Skeletal muscle satellite cell (primary cell): Measurements from ENCODE around the gene SART1.

Experiments
- H3K27me3 ChIP-seq: 2 replicates; pipeline ENCODE4 v1.7.0; 2013; ENCODE audit warnings: low read length; ENCODE audit not compliant: control insufficient read depth, insufficient read depth
- H3K36me3 ChIP-seq: 2 replicates; pipeline ENCODE4 v1.7.0; 2013; ENCODE audit warnings: mild to moderate bottlenecking, control low read depth, low read length; ENCODE audit not compliant: insufficient read depth
- H3K4me1 ChIP-seq: 2 replicates; pipeline ENCODE4 v1.7.0; 2013; ENCODE audit warnings: low read length; ENCODE audit not compliant: control insufficient read depth, insufficient read depth
- H3K4me2 ChIP-seq: 2 replicates; pipeline ENCODE4 v1.7.0; 2013; ENCODE audit warnings: mild to moderate bottlenecking, low read length
- H3K4me3 ChIP-seq: 2 replicates; pipeline ENCODE4 v1.7.0; 2013; ENCODE audit warnings: low read length
- H3K9ac ChIP-seq: 2 replicates; pipeline ENCODE4 v1.7.0; 2013; ENCODE audit warnings: mild to moderate bottlenecking, low read depth, low read length, moderate library complexity
- H3K9me3 ChIP-seq: replicated peaks from 2 replicates; pipeline ENCODE4 v1.7.0; 2013; ENCODE audit warnings: mild to moderate bottlenecking, control low read depth, low read length

SART1 gene

GRCh38 chr11:65982824-65983588, 21.5 kb downstream of the SART1 start:
- H3K9ac ChIP-seq, result no peak overlapping the region
- peaks cover 11% of the 10 kb centered on the region for H3K36me3 ChIP-seq
- H3K4me3 ChIP-seq, result no peak overlapping the region

GRCh38 chr11:65983589-65983987, 22.1 kb downstream of the SART1 start:
- Histone ChIP-seq H3K4me3 (no peak overlapping the region), H3K4me2 (no peak overlapping the region)

More at GRCh38 chr11:65982824-65983588, 21.5 kb downstream of the SART1 start:
- H3K4me2 ChIP-seq, result no peak overlapping the region
- H3K4me1 ChIP-seq, result no peaks in the 10 kb centered on the region
- H3K27me3 ChIP-seq, result no peaks in the 10 kb centered on the region
- H3K9me3 ChIP-seq, result no peaks in the 10 kb centered on the region

GRCh38 chr11:65987336-65987735, 25.8 kb downstream of the SART1 start:
- Histone ChIP-seq H3K36me3 (peaks cover 5% of the 10 kb centered on the region), H3K4me2 (no peak overlapping the region), H3K27me3 (no peaks in the 10 kb centered on the region), H3K4me1 (no peaks in the 10 kb centered on the region), H3K9ac (no peak overlapping the region), H3K4me3 (no peak overlapping the region), H3K9me3 (no peaks in the 10 kb centered on the region)

More at GRCh38 chr11:65983589-65983987, 22.1 kb downstream of the SART1 start:
- Histone ChIP-seq H3K9ac (no peak overlapping the region), H3K36me3 (peaks cover 6% of the 10 kb centered on the region), H3K27me3 (no peaks in the 10 kb centered on the region), H3K9me3 (no peaks in the 10 kb centered on the region), H3K4me1 (no peaks in the 10 kb centered on the region)

GRCh38 chr11:65988791-65989592, 27.5 kb downstream of the SART1 start:
- Histone ChIP-seq H3K4me3 (no peak overlapping the region), H3K9ac (no peak overlapping the region), H3K4me2 (no peak overlapping the region), H3K27me3 (no peaks in the 10 kb centered on the region), H3K9me3 (no peaks in the 10 kb centered on the region), H3K4me1 (no peaks in the 10 kb centered on the region), H3K36me3 (peaks cover 5% of the 10 kb centered on the region)

DNA sequence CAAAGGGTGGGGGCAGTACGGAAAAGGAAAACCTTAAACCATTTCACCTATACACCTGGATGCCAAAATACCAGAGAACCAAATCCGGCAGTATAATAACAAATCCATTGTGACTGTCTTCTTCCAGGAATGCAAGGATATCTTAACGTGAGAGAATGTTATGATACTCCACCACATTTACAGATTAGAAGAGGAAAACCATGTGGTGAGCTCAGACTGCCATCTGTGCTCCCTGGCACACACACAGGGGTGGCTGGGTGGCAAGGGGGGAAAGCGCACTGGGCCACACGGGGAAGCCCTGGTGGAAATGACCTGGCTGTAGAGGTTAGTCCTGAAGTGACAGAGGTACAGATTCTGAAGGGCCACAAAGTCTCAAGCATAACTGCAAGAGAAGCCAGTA, 30.5 kb downstream of the SART1 start:
- H3K36me3 ChIP-seq, result peaks cover 10% of the 10 kb centered on the region
- H3K9ac ChIP-seq, result no peak overlapping the region
- no peak overlapping the region for H3K4me2 ChIP-seq
- no peaks in the 10 kb centered on the region for H3K4me1 ChIP-seq
- no peak overlapping the region for H3K4me3 ChIP-seq
- H3K9me3 ChIP-seq, result no peaks in the 10 kb centered on the region
- H3K27me3 ChIP-seq, result no peaks in the 10 kb centered on the region

GRCh38 chr11:65997286-65997685, 35.8 kb downstream of the SART1 start:
- H3K4me3 ChIP-seq, result no peak overlapping the region
- H3K27me3 ChIP-seq, result no peaks in the 10 kb centered on the region
- peaks cover 38% of the 10 kb centered on the region for H3K36me3 ChIP-seq
- H3K9ac ChIP-seq, result no peak overlapping the region
- H3K4me2 ChIP-seq, result no peak overlapping the region
- no peaks in the 10 kb centered on the region for H3K9me3 ChIP-seq
- H3K4me1 ChIP-seq, result peaks cover 6% of the 10 kb centered on the region

DNA sequence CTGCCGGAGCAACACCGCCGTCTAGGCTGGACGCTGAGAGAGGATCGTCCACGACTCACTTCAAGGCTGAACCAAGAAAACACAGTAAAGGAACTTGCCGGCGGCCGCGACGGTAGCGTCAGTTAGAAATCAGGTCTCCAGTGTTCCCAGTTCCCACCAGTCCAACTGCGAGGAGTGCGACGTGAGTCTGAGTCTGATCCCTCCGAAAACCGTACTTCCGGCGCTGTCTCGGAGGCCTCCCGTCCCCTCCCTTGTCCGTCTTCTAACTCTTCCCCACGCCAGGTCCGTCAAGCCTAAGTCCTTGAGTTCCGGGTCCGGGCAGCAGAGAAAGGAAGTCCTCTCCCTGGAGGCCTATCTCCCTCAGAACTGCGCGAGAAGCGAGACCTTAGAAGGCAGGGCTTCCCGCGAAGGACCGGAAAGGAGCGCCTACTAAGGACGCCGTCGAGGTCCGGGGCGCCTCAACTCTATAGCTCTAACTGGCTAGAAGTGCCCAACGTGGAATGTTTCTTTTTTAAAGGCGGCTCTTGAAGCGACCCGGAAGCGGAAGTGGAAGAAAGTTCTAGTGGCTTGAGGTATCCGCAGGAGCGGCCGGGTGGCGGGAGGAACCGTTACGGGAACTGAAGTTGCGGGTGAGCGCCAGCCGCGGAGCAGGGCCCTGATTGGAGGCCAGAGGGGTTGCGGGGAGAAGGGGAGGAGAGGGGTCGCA, 40.6 kb downstream of the SART1 start, which contains the start of the genes BANF1 and EIF1AD:
TSS of gene BANF1 (plus strand) at position 562 of the 706 bp plus-strand sequence. CDS start 748 bp downstream, outside the sequence.
TSS of gene EIF1AD (minus strand) at position 216 of the 706 bp plus-strand sequence. CDS start 1,768 bp downstream, outside the sequence.
- Histone ChIP-seq H3K27me3 (no peaks in the 10 kb centered on the region), H3K4me2 (peak within 1 kb of the TSS; percentile 91), H3K36me3 (peaks cover 51% of the 10 kb centered on the region), H3K9ac (peak within 1 kb of the TSS; percentile 91), H3K4me1 (peaks cover 10% of the 10 kb centered on the region), H3K4me3 (peak within 1 kb of the TSS; percentile 85), H3K9me3 (no peaks in the 10 kb centered on the region)

DNA sequence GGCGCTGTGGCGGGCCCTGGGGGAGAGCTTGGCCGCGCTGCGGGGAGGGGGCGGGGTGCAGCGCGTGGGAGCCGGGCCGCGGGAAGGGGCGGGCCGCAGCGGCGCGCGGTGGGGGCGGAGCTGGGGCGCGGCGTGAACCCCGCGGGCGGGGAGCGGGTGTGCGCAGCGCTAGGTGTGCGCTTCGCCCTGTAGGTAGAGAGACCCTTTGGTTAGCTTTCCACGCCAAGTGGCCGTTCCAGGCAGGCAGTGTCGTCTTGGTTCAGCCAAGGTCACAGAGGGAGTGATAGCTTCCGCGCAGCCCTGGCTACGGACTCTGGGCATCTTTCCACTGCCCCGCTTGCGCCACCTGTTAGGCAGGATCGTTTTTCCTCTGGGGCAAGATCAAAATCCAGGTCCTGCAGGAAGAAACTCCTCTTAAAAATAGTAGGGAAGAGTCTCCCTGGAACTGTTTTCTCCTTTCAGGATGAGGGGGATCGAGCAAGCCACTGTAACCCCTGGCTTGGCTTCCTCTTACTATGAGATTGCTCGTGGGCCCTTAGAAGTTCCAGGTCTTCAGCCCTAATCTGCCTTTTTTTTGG, 41.2 kb downstream of the SART1 start:
- H3K4me3 ChIP-seq, result peak overlapping the region; percentile 85
- H3K4me1 ChIP-seq, result peaks cover 10% of the 10 kb centered on the region
- peak overlapping the region; percentile 91 for H3K9ac ChIP-seq
- peaks cover 45% of the 10 kb centered on the region for H3K36me3 ChIP-seq
- H3K9me3 ChIP-seq, result no peaks in the 10 kb centered on the region
- H3K4me2 ChIP-seq, result peak overlapping the region; percentile 91
- no peaks in the 10 kb centered on the region for H3K27me3 ChIP-seq

GRCh38 chr11:66003291-66003690, 41.8 kb downstream of the SART1 start:
- H3K9ac ChIP-seq, result peak overlapping the region; percentile 91
- H3K4me3 ChIP-seq, result peak overlapping the region; percentile 85
- H3K27me3 ChIP-seq, result no peaks in the 10 kb centered on the region

GRCh38 chr11:66004186-66004585, 42.7 kb downstream of the SART1 start:
- H3K9ac ChIP-seq, result no peak overlapping the region
- no peak overlapping the region for H3K4me3 ChIP-seq
- H3K36me3 ChIP-seq, result peaks cover 30% of the 10 kb centered on the region
- no peaks in the 10 kb centered on the region for H3K9me3 ChIP-seq
- H3K4me1 ChIP-seq, result peaks cover 20% of the 10 kb centered on the region
- H3K27me3 ChIP-seq, result no peaks in the 10 kb centered on the region
- no peak overlapping the region for H3K4me2 ChIP-seq

More at GRCh38 chr11:66003291-66003690, 41.8 kb downstream of the SART1 start:
- Histone ChIP-seq H3K4me2 (peak overlapping the region; percentile 91), H3K4me1 (peaks cover 12% of the 10 kb centered on the region), H3K9me3 (no peaks in the 10 kb centered on the region), H3K36me3 (peaks cover 39% of the 10 kb centered on the region)
